ENCODE results near the gene FOXP2.
"Not testable (repeated sequence)": the region's sequence is repeated elsewhere in the genome, so short reads cannot be mapped to it uniquely, and the experiment has no call there.

Gene FOXP2

DNA sequence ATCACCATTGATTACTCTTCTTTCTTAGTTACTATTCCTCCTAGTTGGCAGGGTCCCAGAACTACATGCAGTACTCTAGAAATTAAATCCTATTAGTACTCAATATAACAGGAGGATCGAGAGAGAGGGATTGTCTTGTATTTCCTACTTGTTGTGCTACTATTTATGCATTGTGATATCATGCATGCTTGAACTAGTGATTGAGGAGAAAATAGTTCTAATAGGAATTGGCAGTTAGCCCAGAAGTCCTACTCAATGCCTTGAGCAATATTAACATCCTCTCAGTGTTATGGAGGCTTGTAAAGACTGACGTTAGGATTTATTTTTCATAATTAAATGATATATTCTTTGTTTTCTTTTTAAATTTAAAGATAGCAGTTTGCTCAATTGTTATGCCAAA is 67.4 kb downstream of the FOXP2 start:
- no peak overlapping the region for H3K27ac ChIP-seq (ENCODE audit: low read length)
- H3K4me1 ChIP-seq (ENCODE audit: insufficient read depth, low read length), result no peaks in the 10 kb centered on the region
- H3K36me3 ChIP-seq (ENCODE audit: insufficient read depth, low read length), result no peaks in the 10 kb centered on the region
- TF ChIP-seq CTCF (IDR thresholded peaks at IDR 0.05; ENCODE audit: borderline replicate concordance, extremely low read depth, low read length, poor library complexity, severe bottlenecking) (no peak), EZH2 (IDR thresholded peaks at IDR 0.05; ENCODE audit: borderline replicate concordance, low read depth, low read length, severe bottlenecking) (no peak)
- H3K4me2 ChIP-seq (ENCODE audit: insufficient read depth, low read length), result no peak overlapping the region
- DNase-seq (no peak), ATAC-seq (ENCODE audit: insufficient read depth, low read depth) (no peak)
- H3K9me3 ChIP-seq (ENCODE audit: insufficient read depth, low read length, severe bottlenecking), result peaks cover 5% of the 10 kb centered on the region
- H4K20me1 ChIP-seq (ENCODE audit: insufficient read depth, low read length), result no peaks in the 10 kb centered on the region
- no peak overlapping the region for H3K9ac ChIP-seq (ENCODE audit: low read depth, low read length)
- no peak overlapping the region for H2AFZ ChIP-seq (ENCODE audit: low read depth, low read length)
- H3K4me3 ChIP-seq (ENCODE audit: low read depth in 1 of 2, low read length in 2 of 2), result no peak overlapping the region
- no peaks in the 10 kb centered on the region for H3K27me3 ChIP-seq (ENCODE audit: insufficient read depth, low read length, poor library complexity)
- no peaks in the 10 kb centered on the region for H3K79me2 ChIP-seq (ENCODE audit: insufficient read depth, low read length)

- H3K4me1 ChIP-seq (ENCODE audit: insufficient read depth, low read length), result no peaks in the 10 kb centered on the region
- H3K27ac ChIP-seq (ENCODE audit: low read length), result no peak overlapping the region
- H2AFZ ChIP-seq (ENCODE audit: low read depth, low read length), result no peak overlapping the region
- H4K20me1 ChIP-seq (ENCODE audit: insufficient read depth, low read length), result no peaks in the 10 kb centered on the region
- peaks cover 7% of the 10 kb centered on the region for H3K9me3 ChIP-seq (ENCODE audit: insufficient read depth, low read length, severe bottlenecking)
- no peak overlapping the region for H3K4me3 ChIP-seq (ENCODE audit: low read depth in 1 of 2, low read length in 2 of 2)
- TF ChIP-seq EZH2 (IDR thresholded peaks at IDR 0.05; ENCODE audit: borderline replicate concordance, low read depth, low read length, severe bottlenecking) (no peak), CTCF (IDR thresholded peaks at IDR 0.05; ENCODE audit: borderline replicate concordance, extremely low read depth, low read length, poor library complexity, severe bottlenecking) (no peak)
- no peaks in the 10 kb centered on the region for H3K27me3 ChIP-seq (ENCODE audit: insufficient read depth, low read length, poor library complexity)
- DNase-seq (no peak), ATAC-seq (ENCODE audit: insufficient read depth, low read depth) (no peak)
- H3K36me3 ChIP-seq (ENCODE audit: insufficient read depth, low read length), result no peaks in the 10 kb centered on the region
- H3K4me2 ChIP-seq (ENCODE audit: insufficient read depth, low read length), result no peak overlapping the region
- H3K9ac ChIP-seq (ENCODE audit: low read depth, low read length), result no peak overlapping the region
- H3K79me2 ChIP-seq (ENCODE audit: insufficient read depth, low read length), result no peaks in the 10 kb centered on the region
Observed at GRCh38 chr7:114484226-114484625, 69.6 kb downstream of the FOXP2 start.

DNA sequence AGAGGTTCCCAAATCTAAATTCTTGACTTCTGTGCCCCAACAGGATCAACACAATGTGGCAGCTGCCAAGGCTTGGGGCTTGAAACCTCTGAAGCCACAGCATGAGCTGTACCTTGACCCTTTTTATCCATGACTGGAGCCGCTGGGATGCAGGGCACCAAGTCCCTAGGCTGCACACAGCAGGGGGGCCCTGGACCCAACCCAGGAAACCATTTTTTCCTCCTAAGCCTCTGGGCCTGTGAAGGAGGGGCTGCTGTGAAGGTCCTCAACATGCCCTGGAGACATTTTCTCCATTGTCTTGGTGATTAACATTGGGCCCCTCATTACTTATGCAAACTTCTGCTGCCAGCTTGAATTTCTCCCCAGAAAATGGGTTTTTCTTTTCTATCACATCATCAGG is 72.6 kb downstream of the FOXP2 start:
- H3K4me2 ChIP-seq (ENCODE audit: insufficient read depth, low read length), result no peak overlapping the region
- H4K20me1 ChIP-seq (ENCODE audit: insufficient read depth, low read length), result no peaks in the 10 kb centered on the region
- DNase-seq, result no peak
- H3K79me2 ChIP-seq (ENCODE audit: insufficient read depth, low read length), result no peaks in the 10 kb centered on the region
- no peak overlapping the region for H3K4me3 ChIP-seq (ENCODE audit: low read depth in 1 of 2, low read length in 2 of 2)
- TF ChIP-seq CTCF (IDR thresholded peaks at IDR 0.05; ENCODE audit: borderline replicate concordance, extremely low read depth, low read length, poor library complexity, severe bottlenecking) (no peak), EZH2 (IDR thresholded peaks at IDR 0.05; ENCODE audit: borderline replicate concordance, low read depth, low read length, severe bottlenecking) (no peak)
- H2AFZ ChIP-seq (ENCODE audit: low read depth, low read length), result no peak overlapping the region
- no peaks in the 10 kb centered on the region for H3K27me3 ChIP-seq (ENCODE audit: insufficient read depth, low read length, poor library complexity)
- no peak overlapping the region for H3K27ac ChIP-seq (ENCODE audit: low read length)
- H3K36me3 ChIP-seq (ENCODE audit: insufficient read depth, low read length), result no peaks in the 10 kb centered on the region
- no peak for ATAC-seq (ENCODE audit: insufficient read depth, low read depth)
- H3K9ac ChIP-seq (ENCODE audit: low read depth, low read length), result no peak overlapping the region
- peaks cover 7% of the 10 kb centered on the region for H3K9me3 ChIP-seq (ENCODE audit: insufficient read depth, low read length, severe bottlenecking)
- no peaks in the 10 kb centered on the region for H3K4me1 ChIP-seq (ENCODE audit: insufficient read depth, low read length)

DNA sequence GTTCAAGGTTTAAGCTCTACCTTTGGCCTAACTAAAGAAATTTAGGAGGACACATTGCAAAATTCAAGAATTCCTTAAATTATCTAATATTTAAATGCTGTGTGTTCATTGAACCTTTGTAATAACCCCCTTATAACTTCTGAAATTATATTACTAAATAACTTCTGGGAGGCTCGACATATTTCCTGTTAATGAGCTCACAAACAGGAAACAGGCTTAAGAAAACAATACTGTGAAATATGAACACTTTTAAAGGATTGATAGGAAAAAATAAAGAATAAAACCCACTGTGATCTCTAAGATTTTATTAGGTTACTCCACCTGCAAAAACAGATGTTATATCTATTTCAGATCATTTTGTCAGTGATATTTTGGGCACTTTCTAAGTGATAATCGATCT is 74.1 kb downstream of the FOXP2 start:
- Histone ChIP-seq H2AFZ (ENCODE audit: low read depth, low read length) (no peak overlapping the region), H3K27ac (ENCODE audit: low read length) (no peak overlapping the region), H3K27me3 (ENCODE audit: insufficient read depth, low read length, poor library complexity) (no peaks in the 10 kb centered on the region), H3K36me3 (ENCODE audit: insufficient read depth, low read length) (no peaks in the 10 kb centered on the region), H3K9me3 (ENCODE audit: insufficient read depth, low read length, severe bottlenecking) (peaks cover 7% of the 10 kb centered on the region), H3K4me2 (ENCODE audit: insufficient read depth, low read length) (no peak overlapping the region), H3K9ac (ENCODE audit: low read depth, low read length) (no peak overlapping the region), H3K4me3 (ENCODE audit: low read depth in 1 of 2, low read length in 2 of 2) (no peak overlapping the region), H4K20me1 (ENCODE audit: insufficient read depth, low read length) (no peaks in the 10 kb centered on the region), H3K4me1 (ENCODE audit: insufficient read depth, low read length) (no peaks in the 10 kb centered on the region), H3K79me2 (ENCODE audit: insufficient read depth, low read length) (no peaks in the 10 kb centered on the region)
- TF ChIP-seq EZH2 (IDR thresholded peaks at IDR 0.05; ENCODE audit: borderline replicate concordance, low read depth, low read length, severe bottlenecking) (no peak), CTCF (IDR thresholded peaks at IDR 0.05; ENCODE audit: borderline replicate concordance, extremely low read depth, low read length, poor library complexity, severe bottlenecking) (no peak)
- ATAC-seq (ENCODE audit: insufficient read depth, low read depth) (no peak), DNase-seq (no peak)

DNA sequence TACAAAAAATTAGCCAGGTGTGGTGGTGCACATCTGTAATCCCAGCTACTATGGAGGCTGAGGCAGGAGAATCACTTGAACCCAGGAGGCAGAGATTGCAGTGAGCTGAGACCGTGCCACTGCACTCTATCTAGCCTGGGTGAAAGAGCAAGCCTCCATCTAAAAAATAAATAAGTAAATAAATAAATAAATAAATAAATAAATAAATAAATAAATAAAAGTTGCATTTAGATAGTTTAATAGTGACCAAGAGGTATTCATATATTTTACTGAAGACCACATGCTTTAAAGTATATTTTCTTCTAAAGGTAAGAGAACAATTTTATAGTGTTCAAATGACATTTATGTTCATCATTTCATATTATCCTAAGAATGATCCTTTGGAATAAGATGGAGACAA is 82.9 kb downstream of the FOXP2 start:
- not testable (repeated sequence) for H3K79me2 ChIP-seq (ENCODE audit: insufficient read depth, low read length); H3K36me3 ChIP-seq (ENCODE audit: insufficient read depth, low read length); H3K4me1 ChIP-seq (ENCODE audit: insufficient read depth, low read length); ATAC-seq (ENCODE audit: insufficient read depth, low read depth); H4K20me1 ChIP-seq (ENCODE audit: insufficient read depth, low read length); H3K27me3 ChIP-seq (ENCODE audit: insufficient read depth, low read length, poor library complexity); H3K4me3 ChIP-seq (ENCODE audit: low read depth in 1 of 2, low read length in 2 of 2); H3K4me2 ChIP-seq (ENCODE audit: insufficient read depth, low read length); H2AFZ ChIP-seq (ENCODE audit: low read depth, low read length); H3K27ac ChIP-seq (ENCODE audit: low read length); H3K9me3 ChIP-seq (ENCODE audit: insufficient read depth, low read length, severe bottlenecking); H3K9ac ChIP-seq (ENCODE audit: low read depth, low read length); DNase-seq
